Right atrium auricular region (tissue), 2 donors: ENCODE measurements around the gene LDB2. TPM values are rescaled to one million over a fixed set of nuclear protein-coding genes. Genes with fewer than 3 reads are reported as not detected.

Experiments used
- DNase-seq: peaks from one replicate; pipeline ENCODE4 v3.0.0-alpha.2; 2019; ENCODE audit warnings: low spot score
- H3K27ac ChIP-seq, 2 donors: fragments of 200-600 bp; sonication (generic); 1 replicate in 1 of 2; 2 replicates in 1 of 2; pipeline ENCODE4 v1.5.1; 2016 to 2019
- H3K27me3 ChIP-seq, 2 donors: fragments of 200-600 bp; sonication (generic); one replicate each; pipeline versions ENCODE4 v1.5.1 to v1.6.0; 2017 to 2019
- H3K36me3 ChIP-seq: fragments of 200-600 bp; sonication (generic); one replicate; pipeline ENCODE4 v1.5.1; 2016
- H3K4me1 ChIP-seq, 2 donors: fragments of 200-600 bp; sonication (generic); one replicate each; pipeline versions ENCODE4 v1.5.1 to v1.6.0; 2017 to 2019
- H3K4me3 ChIP-seq, 2 donors: fragments of 200-600 bp; sonication (generic); 1 replicate in 1 of 2; 2 replicates in 1 of 2; pipeline ENCODE4 v1.5.1; 2017 to 2019; ENCODE audit warnings: mild to moderate bottlenecking in 1 of 2, moderate library complexity in 1 of 2
- H3K9me3 ChIP-seq, 2 donors: fragments of 200-600 bp; sonication (generic); one replicate each; pipeline ENCODE4 v1.5.1; 2019
- CTCF ChIP-seq, 2 donors: fragments of 200-600 bp; sonication (generic); IDR thresholded peaks; one replicate each; pipeline ENCODE4 v1.5.1; 2019; ENCODE audit warnings: antibody characterized with exemption in 2 of 2
- total RNA-seq, 2 donors: library from RNA; depleted of rRNA; stranded (reverse); fragments of >200 nt; gene quantifications; one replicate each; pipeline ENCODE4 v1.1.0, GENCODE V29; 2016

LDB2 gene
- total RNA-seq, 2 donors from 2014 or later = 35.2 to 64.4 TPM

- no peak overlapping the region for H3K27ac ChIP-seq
- TF ChIP-seq CTCF (IDR thresholded peaks at IDR 0.05) = no peak
- H3K4me1 ChIP-seq = peaks cover 0 to 31% of the 10 kb centered on the region in 2 donors
- no peaks in the 10 kb centered on the region for H3K9me3 ChIP-seq
- H3K4me3 ChIP-seq = no peak overlapping the region
- H3K27me3 ChIP-seq = no peaks in the 10 kb centered on the region
- H3K36me3 ChIP-seq = no peaks in the 10 kb centered on the region
- DNase-seq = no peak
These were observed 226.0 kb downstream of the LDB2 start for GRCh38 chr4:16672421-16672820.

- H3K36me3 ChIP-seq = no peaks in the 10 kb centered on the region
- no peak for TF ChIP-seq CTCF (IDR thresholded peaks at IDR 0.05)
- no peak for DNase-seq
- no peaks in the 10 kb centered on the region for H3K27me3 ChIP-seq
- no peak overlapping the region for H3K4me3 ChIP-seq
- H3K27ac ChIP-seq = no peak overlapping the region
- peaks cover 0 to 29% of the 10 kb centered on the region in 2 donors for H3K4me1 ChIP-seq
- no peaks in the 10 kb centered on the region for H3K9me3 ChIP-seq
These were observed 226.7 kb downstream of the LDB2 start for GRCh38 chr4:16671741-16672140.

GRCh38 chr4:16670727-16671126, 227.7 kb downstream of the LDB2 start:
- H3K4me3 ChIP-seq = no peak overlapping the region
- TF ChIP-seq CTCF (IDR thresholded peaks at IDR 0.05) = no peak
- H3K36me3 ChIP-seq = no peaks in the 10 kb centered on the region
- H3K27ac ChIP-seq = no peak overlapping the region
- H3K27me3 ChIP-seq = no peaks in the 10 kb centered on the region
- DNase-seq = no peak
- peaks cover 0 to 29% of the 10 kb centered on the region in 2 donors for H3K4me1 ChIP-seq
- no peaks in the 10 kb centered on the region for H3K9me3 ChIP-seq

- no peak overlapping the region for H3K27ac ChIP-seq
- no peak for TF ChIP-seq CTCF (IDR thresholded peaks at IDR 0.05)
- peaks cover 0 to 29% of the 10 kb centered on the region in 2 donors for H3K4me1 ChIP-seq
- DNase-seq = no peak
- no peaks in the 10 kb centered on the region for H3K27me3 ChIP-seq
- no peak overlapping the region for H3K4me3 ChIP-seq
- no peaks in the 10 kb centered on the region for H3K36me3 ChIP-seq
- H3K9me3 ChIP-seq = no peaks in the 10 kb centered on the region
These were observed 229.4 kb downstream of the LDB2 start for GRCh38 chr4:16669036-16669435.

DNA sequence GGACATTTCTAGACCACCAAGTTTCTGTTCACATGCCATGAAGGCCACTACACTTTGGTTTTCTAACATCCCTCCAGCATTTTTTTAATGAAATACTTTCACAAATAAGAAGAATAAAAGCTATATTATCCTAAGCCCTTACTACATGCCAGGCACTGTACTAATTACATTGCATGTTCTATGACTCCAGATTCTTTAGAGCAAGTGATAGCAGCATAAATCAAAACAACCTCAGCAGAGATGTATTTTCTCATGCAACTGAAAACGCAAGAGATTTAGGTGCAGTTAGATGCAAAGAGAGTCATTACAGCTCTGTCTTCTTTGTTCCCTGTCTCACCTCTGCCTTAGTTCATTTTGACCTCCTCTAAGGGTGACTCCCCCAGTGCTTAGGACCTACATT, 230.0 kb downstream of the LDB2 start:
- TF ChIP-seq CTCF (IDR thresholded peaks at IDR 0.05) = no peak
- Histone ChIP-seq H3K27me3 (no peaks in the 10 kb centered on the region), H3K9me3 (no peaks in the 10 kb centered on the region), H3K4me1 (peaks cover 0 to 33% of the 10 kb centered on the region in 2 donors), H3K27ac (no peak overlapping the region), H3K36me3 (no peaks in the 10 kb centered on the region), H3K4me3 (no peak overlapping the region)
- no peak for DNase-seq

DNA sequence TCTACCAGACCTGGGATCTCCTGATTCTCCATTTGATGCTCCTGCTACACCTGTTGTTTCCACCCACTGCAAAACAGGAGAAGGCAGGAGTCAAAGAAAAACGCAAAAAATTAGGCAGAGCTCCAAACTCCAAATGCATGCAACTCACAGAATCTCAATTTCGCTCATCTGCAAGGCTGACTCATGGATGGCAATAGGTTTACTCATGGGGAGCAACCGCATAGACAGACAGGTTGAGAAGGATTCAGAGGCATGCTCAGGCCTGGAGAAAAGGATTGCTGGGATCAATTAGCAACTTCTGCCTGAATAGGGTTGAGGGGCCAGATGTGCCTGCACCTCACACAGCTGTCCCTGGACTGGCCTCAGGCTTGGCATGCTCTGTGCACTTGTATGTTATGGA, 231.0 kb downstream of the LDB2 start:
- no peaks in the 10 kb centered on the region for H3K36me3 ChIP-seq
- H3K27ac ChIP-seq = no peak overlapping the region
- H3K27me3 ChIP-seq = no peaks in the 10 kb centered on the region
- peaks cover 0 to 30% of the 10 kb centered on the region in 2 donors for H3K4me1 ChIP-seq
- peaks cover 0 to 3% of the 10 kb centered on the region in 2 donors for H3K9me3 ChIP-seq
- no peak for TF ChIP-seq CTCF (IDR thresholded peaks at IDR 0.05)
- H3K4me3 ChIP-seq = no peak overlapping the region
- no peak for DNase-seq
